SK-N-SH (cell line): ENCODE measurements around the gene RET. TPM values are rescaled to one million over a fixed set of nuclear protein-coding genes. Genes with fewer than 3 reads are reported as not detected.
A peak's percentile ranks its signal among the peaks of the same experiment; 100 is the strongest.

Experiments
- CTCF ChIA-PET: fragments of 300-600, 350-600 bp; formaldehyde crosslinking; extraction: SDS; loops from one replicate; lab custom pipeline; 2021; lab: Yijun Ruan, JAX
- POLR2A ChIA-PET: fragments of 350-600 bp; sonication (Branson Sonifier 250); formaldehyde crosslinking; extraction: SDS; loops from one replicate; lab custom pipeline; 2020; ENCODE audit warnings: antibody characterized with exemption, inconsistent platforms; lab: Yijun Ruan, JAX
- DNase-seq: peaks from one replicate; pipeline ENCODE4 v3.0.0; 2012
- H2AFZ ChIP-seq: fragments of 200-600 bp; sonication (generic); 2 replicates; pipeline ENCODE4 v1.8.1; 2016; ENCODE audit warnings: antibody characterized with exemption, mild to moderate bottlenecking, low read depth
- H3F3A ChIP-seq: fragments of 200-600 bp; sonication (generic); replicated peaks from 2 replicates; pipeline ENCODE3; 2016; ENCODE audit warnings: antibody characterized with exemption, mild to moderate bottlenecking; ENCODE audit not compliant: insufficient read depth
- H3K27ac ChIP-seq, 2 experiments: fragments of 200-500 bp in 1 of 2; fragments of 200-600 bp in 1 of 2; sonication (Bioruptor generic) in 1 of 2; sonication (generic), shearing (Covaris generic) in 1 of 2; 2 replicates each; pipeline versions ENCODE4 v1.5.1 to v1.6.1; 2014 to 2016; ENCODE audit warnings: low read depth in 2 of 2, inconsistent platforms in 1 of 2, low read length in 1 of 2, mild to moderate bottlenecking in 1 of 2, mixed read lengths in 1 of 2
- H3K27me3 ChIP-seq: fragments of 200-600 bp; sonication (generic), shearing (Covaris generic); 2 replicates; pipeline ENCODE4 v1.6.1; 2016; ENCODE audit warnings: mixed run types; ENCODE audit not compliant: insufficient read depth
- H3K36me3 ChIP-seq, 2 experiments: fragments of 200-500 bp in 1 of 2; fragments of 200-600 bp in 1 of 2; sonication (Bioruptor generic) in 1 of 2; sonication (generic) in 1 of 2; replicated peaks in 1 of 2; 2 replicates each; pipeline versions ENCODE3 to v1.5.1; 2014 to 2016; ENCODE audit warnings: low read length in 1 of 2, mild to moderate bottlenecking in 1 of 2; ENCODE audit not compliant: insufficient read depth in 2 of 2, control insufficient read depth in 1 of 2
- H3K4me1 ChIP-seq, 2 experiments: fragments of 200-500 bp in 1 of 2; fragments of 200-600 bp in 1 of 2; sonication (Bioruptor generic) in 1 of 2; sonication (generic), shearing (Covaris generic) in 1 of 2; 2 replicates each; pipeline versions ENCODE4 v1.5.1 to v1.6.1; 2014 to 2016; ENCODE audit warnings: low read depth in 1 of 2, low read length in 1 of 2, mixed run types in 1 of 2; ENCODE audit not compliant: insufficient read depth in 2 of 2, control insufficient read depth in 1 of 2
- H3K4me2 ChIP-seq: fragments of 200-600 bp; sonication (generic), shearing (Covaris generic); 2 replicates; pipeline ENCODE4 v1.6.1; 2017; ENCODE audit warnings: mixed run types
- H3K4me3 ChIP-seq, 2 experiments: fragments of 200-500 bp in 1 of 2; fragments of 200-600 bp in 1 of 2; sonication (Bioruptor generic) in 1 of 2; sonication (generic), shearing (Covaris generic) in 1 of 2; 2 replicates each; pipeline versions ENCODE4 v1.5.1 to v1.8.1; 2014 to 2016; ENCODE audit warnings: low read depth in 2 of 2, inconsistent platforms in 1 of 2, low read length in 1 of 2, mild to moderate bottlenecking in 1 of 2, mixed read lengths in 1 of 2, moderate library complexity in 1 of 2
- H3K79me2 ChIP-seq: fragments of 200-600 bp; sonication (generic); 2 replicates; pipeline ENCODE4 v1.8.1; 2017; ENCODE audit warnings: mild to moderate bottlenecking; ENCODE audit not compliant: insufficient read depth
- H3K9ac ChIP-seq: fragments of 200-600 bp; sonication (generic); 2 replicates; pipeline ENCODE4 v1.6.1; 2017; ENCODE audit warnings: mixed run types
- H3K9me2 ChIP-seq: fragments of 200-600 bp; sonication (generic); 2 replicates; pipeline ENCODE4 v1.6.1; 2017; ENCODE audit warnings: mixed run types
- H3K9me3 ChIP-seq: fragments of 200-600 bp; sonication (generic); 2 replicates; pipeline ENCODE4 v1.6.1; 2017; ENCODE audit warnings: mixed run types, mild to moderate bottlenecking, moderate library complexity
- H4K20me1 ChIP-seq: fragments of 200-600 bp; sonication (generic); 2 replicates; pipeline ENCODE4 v1.6.1; 2017; ENCODE audit warnings: mild to moderate bottlenecking, mixed run types; ENCODE audit not compliant: insufficient read depth
- CTCF ChIP-seq: fragments of 200-600 bp; sonication (generic); IDR thresholded peaks from 2 replicates; pipeline ENCODE4 v1.6.1; 2017; ENCODE audit warnings: antibody characterized with exemption, mild to moderate bottlenecking, moderate library complexity
- EP300 ChIP-seq, 2 experiments: IDR thresholded peaks; 2 replicates each; pipeline versions ENCODE4 v1.4.0 to v1.6.1; 2012; ENCODE audit warnings: borderline replicate concordance in 1 of 2, low read depth in 1 of 2, low read length in 1 of 2
- FOXJ3 ChIP-seq: sonication (generic); formaldehyde crosslinking; IDR thresholded peaks from 2 replicates; pipeline ENCODE4 v1.5.1; 2020; ENCODE audit warnings: mild to moderate bottlenecking, missing genetic modification reagents
- FOXM1 ChIP-seq: IDR thresholded peaks from 2 replicates; pipeline ENCODE4 v1.4.0; 2012; ENCODE audit warnings: low read depth, mild to moderate bottlenecking
- GABPA ChIP-seq: IDR thresholded peaks from 2 replicates; pipeline ENCODE4 v1.4.0; 2012; ENCODE audit warnings: low read depth, mild to moderate bottlenecking
- IRF3 ChIP-seq: fragments of 150-350 bp; IDR thresholded peaks from 2 replicates; pipeline ENCODE4 v1.6.1; 2016; ENCODE audit warnings: mild to moderate bottlenecking, low read depth, low read length
- MEF2A ChIP-seq: IDR thresholded peaks from 2 replicates; pipeline ENCODE4 v1.4.0; 2012; ENCODE audit warnings: low read depth, borderline replicate concordance
- NFIC ChIP-seq: IDR thresholded peaks from 2 replicates; pipeline ENCODE4 v1.4.0; 2012; ENCODE audit warnings: borderline replicate concordance
- NRF1 ChIP-seq: IDR thresholded peaks from 2 replicates; pipeline ENCODE4 v1.6.1; 2012; ENCODE audit warnings: low read depth, mild to moderate bottlenecking, low read length
- RAD21 ChIP-seq: IDR thresholded peaks from 2 replicates; pipeline ENCODE4 v1.6.1; 2012; ENCODE audit warnings: mild to moderate bottlenecking, low read length
- RFX5 ChIP-seq: IDR thresholded peaks from 2 replicates; pipeline ENCODE4 v1.6.1; 2012; ENCODE audit warnings: mild to moderate bottlenecking, improper control_type of control experiment, low read length
- RXRA ChIP-seq: IDR thresholded peaks from 2 replicates; pipeline ENCODE4 v1.4.0; 2012; ENCODE audit warnings: low read depth, mild to moderate bottlenecking, borderline replicate concordance
- SMC3 ChIP-seq: IDR thresholded peaks from 2 replicates; pipeline ENCODE4 v1.6.1; 2012; ENCODE audit warnings: low read depth, low read length, improper control_type of control experiment
- ZBTB33 ChIP-seq: IDR thresholded peaks from 2 replicates; pipeline ENCODE4 v1.4.0; 2012; ENCODE audit warnings: low read depth, borderline replicate concordance
- WGBS: methylation state at CpG from one replicate; pipeline ENCODE4 v1.1.6; 2017; ENCODE audit warnings: low lambda C conversion rate; 5-methylcytosine and 5-hydroxymethylcytosine counted together
- polyA plus RNA-seq, 3 experiments: library from polyadenylated mRNA; depleted of rRNA; stranded (reverse); fragments of >200 nt; gene quantifications; 2 replicates each; pipeline ENCODE4 v1.2.3, GENCODE V29; 2012

Gene RET
- polyA plus RNA-seq, 1 of the 3 experiments (the other 2 are of a cell fraction) = 3.2 TPM

- H3K4me3 ChIP-seq = no peak overlapping the region
- no peaks in the 10 kb centered on the region for H3K36me3 ChIP-seq
- no peaks in the 10 kb centered on the region for H3K79me2 ChIP-seq
- no peak overlapping the region for H3K9ac ChIP-seq
- no peaks in the 10 kb centered on the region for H3K9me2 ChIP-seq
- no peaks in the 10 kb centered on the region for H3F3A ChIP-seq
- H2AFZ ChIP-seq = no peak overlapping the region
- ChIA-PET CTCF (interaction anchor here (0.6 to 1.4 kb wide), 8 partner anchors 12 to 175 kb away, joined by 3 to 7 read pairs (median 3); no protein-coding TSS in a partner anchor), POLR2A (interaction anchor here (0.8 to 1.0 kb wide), 3 partner anchors 10 to 70 kb away, joined by 3 to 4 read pairs (median 3); no protein-coding TSS in a partner anchor)
- no peaks in the 10 kb centered on the region for H3K27me3 ChIP-seq
- no peaks in the 10 kb centered on the region for H4K20me1 ChIP-seq
- H3K4me2 ChIP-seq = no peak overlapping the region
- H3K4me1 ChIP-seq = peaks cover 0 to 83% of the 10 kb centered on the region in 2 experiments; a peak in 3 of 4 replicates
- 75% methylated on average over 3 of the region's 6 CpGs for WGBS
- peak; percentile 20 for DNase-seq
- no peaks in the 10 kb centered on the region for H3K9me3 ChIP-seq
- peak overlapping the region in 1 of 2 experiments; percentile 87; a peak in 1 of 4 replicates for H3K27ac ChIP-seq
- no peak for TF ChIP-seq IRF3
- TF ChIP-seq FOXJ3 (CRISPR knock-in tag) = no peak
- no peak for TF ChIP-seq FOXM1
- TF ChIP-seq ZBTB33 = no peak
- no peak for TF ChIP-seq SMC3
- TF ChIP-seq NRF1 = no peak
- TF ChIP-seq NFIC = no peak
- TF ChIP-seq CTCF = no peak
- TF ChIP-seq MEF2A = no peak
- no peak for TF ChIP-seq EP300 (IDR thresholded peaks at IDR 0.05; ENCODE audit: borderline replicate concordance in 1 of 2, low read depth in 1 of 2, low read length in 1 of 2)
- TF ChIP-seq RXRA = no peak
- TF ChIP-seq GABPA = no peak
- no peak for TF ChIP-seq RFX5
- no peak for TF ChIP-seq RAD21
Measured at GRCh38 chr10:43040482-43041256, 36.2 kb upstream of the RET start.
